Measurements from ENCODE around the gene EFNA3.

EFNA3 gene, protein sequence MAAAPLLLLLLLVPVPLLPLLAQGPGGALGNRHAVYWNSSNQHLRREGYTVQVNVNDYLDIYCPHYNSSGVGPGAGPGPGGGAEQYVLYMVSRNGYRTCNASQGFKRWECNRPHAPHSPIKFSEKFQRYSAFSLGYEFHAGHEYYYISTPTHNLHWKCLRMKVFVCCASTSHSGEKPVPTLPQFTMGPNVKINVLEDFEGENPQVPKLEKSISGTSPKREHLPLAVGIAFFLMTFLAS

DNA sequence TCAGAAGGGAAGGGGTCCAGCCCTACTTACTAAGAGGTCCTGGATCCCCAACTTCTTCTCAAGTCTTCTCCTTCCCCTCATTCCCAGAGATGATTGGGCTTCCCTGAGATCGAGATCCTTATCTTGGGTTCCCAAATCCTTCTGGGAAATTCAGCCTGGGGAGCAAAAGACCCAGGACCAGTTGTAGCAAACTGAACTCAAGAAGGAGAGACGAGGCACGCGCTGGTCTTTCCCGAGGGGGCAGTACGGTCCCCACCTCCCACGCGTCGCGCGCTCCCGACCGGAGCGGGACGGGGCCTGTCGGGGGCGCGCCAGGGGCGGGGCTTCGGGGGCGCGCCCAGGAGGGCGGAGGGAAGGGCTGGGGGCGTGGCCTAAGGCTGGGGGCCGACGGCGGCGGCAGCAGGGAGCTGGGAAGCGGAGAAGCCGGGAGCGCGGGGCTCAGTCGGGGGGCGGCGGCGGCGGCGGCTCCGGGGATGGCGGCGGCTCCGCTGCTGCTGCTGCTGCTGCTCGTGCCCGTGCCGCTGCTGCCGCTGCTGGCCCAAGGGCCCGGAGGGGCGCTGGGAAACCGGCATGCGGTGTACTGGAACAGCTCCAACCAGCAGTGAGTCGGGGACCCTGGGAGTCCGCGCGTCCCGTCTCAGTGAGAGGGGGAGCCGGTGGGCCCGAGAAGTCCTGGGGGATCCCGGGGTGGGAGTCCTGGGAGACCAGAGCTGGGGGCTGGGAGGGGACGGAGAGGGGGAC lies at the start of gene EFNA3:
Gene EFNA3 (plus strand): TSS at position 369 of the 741 bp plus-strand sequence. CDS start 105 bp downstream, at position 474.
- peak; percentile 59 for DNase-seq

DNA sequence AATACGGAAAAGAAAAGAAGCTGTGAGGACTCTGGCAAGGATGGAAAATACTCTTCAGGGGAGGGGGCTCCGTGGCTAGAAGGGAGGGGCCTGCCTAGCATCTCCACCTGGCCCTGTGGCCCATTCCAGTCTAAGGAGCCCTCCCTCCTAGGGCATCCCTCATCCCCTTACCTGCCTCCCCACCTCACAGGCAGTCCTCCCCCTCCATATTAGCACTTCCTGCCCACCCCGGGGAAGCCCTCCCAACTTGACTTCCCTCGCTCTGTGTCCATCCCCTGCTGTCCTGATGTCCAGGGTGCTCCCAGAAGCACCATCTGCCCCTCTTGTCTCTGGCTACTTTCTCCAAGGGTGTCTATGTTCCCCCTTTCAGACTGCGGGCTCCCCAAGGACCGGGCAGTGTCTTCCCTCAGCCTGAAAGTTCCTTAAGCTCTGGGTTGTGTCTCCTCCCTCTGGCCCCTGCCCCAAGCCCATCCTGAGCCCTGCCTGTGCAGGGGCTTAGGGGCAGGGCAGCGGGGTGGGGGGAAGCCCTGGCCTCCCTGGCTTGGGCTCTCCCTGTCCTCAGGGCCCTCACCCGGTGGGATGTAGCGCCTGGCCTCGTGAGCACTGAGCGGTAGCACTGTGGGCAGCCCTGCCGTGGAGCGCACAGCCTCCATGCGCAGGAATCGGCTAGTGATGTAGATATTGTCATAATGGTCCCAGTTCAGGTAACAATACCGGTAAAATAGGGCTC lies 49.0 kb upstream of the EFNA3 start:
- no peak for DNase-seq

DNA sequence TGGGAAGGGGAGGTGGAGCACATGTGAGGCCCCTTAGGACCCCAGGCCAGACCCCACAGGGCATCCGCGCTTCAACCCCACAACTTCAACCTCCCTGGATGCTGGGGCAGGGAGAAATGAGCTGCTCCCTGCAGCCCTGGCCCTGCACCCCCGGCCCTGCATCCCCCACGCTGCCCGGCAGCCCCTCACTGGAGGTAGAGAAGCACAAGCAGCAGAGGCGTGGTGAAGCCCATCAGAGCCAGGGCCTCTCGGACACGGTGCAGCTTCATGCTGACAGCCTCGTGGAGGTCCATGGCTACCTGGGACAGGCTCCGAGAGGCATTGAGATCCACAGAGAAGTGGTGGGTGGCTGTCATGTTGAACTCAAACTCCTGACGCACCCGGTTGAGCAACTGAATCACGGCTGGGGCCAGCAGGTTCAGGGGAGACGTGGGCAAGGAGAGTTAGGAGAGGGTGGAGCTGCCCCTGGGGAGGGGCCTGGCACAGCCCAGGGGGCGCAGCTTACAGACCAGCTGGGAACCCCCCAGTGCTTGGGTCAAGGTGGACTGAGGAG lies 48.3 kb upstream of the EFNA3 start:
- no peak for DNase-seq

DNA sequence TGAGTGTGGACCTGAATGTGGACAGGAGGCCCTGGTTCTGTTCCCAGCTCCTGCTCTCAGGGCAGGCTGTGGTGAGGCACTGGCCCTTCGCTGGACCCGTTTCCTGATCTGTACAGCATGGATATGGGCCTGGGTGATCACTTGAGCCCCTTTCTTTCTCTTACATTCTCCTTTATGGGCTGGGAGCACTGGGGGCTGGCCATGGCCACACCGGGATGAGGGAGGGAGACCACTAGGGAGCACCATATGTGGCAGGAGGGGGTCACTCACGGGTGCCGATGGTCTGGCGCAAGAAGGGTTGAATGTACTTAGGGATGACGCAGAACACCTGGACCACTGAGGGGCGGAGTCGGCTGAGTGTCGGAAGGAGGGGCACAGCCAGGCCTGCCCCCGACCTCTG lies 47.7 kb upstream of the EFNA3 start:
- no peak for DNase-seq

DNA sequence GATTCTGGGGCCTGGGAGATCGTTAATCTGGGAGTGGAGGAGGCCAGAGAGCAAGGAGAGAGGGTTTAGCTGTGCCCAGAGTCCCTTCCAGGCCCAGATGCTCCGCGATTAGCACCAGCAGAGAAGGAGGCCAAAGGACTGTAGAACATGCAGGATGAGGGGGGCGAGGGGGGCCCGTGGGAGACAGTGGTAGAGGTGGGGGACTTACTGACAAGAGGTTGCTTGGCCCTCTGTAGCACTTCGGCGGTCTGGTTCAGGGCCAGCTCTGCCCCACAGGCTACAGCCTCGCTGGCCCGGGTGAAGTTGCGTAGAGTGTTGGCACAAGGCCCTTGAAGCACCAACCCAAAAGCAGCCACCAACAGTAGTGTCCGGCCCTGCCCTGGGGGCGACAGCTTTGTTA lies 45.8 kb upstream of the EFNA3 start:
- no peak for DNase-seq

DNA sequence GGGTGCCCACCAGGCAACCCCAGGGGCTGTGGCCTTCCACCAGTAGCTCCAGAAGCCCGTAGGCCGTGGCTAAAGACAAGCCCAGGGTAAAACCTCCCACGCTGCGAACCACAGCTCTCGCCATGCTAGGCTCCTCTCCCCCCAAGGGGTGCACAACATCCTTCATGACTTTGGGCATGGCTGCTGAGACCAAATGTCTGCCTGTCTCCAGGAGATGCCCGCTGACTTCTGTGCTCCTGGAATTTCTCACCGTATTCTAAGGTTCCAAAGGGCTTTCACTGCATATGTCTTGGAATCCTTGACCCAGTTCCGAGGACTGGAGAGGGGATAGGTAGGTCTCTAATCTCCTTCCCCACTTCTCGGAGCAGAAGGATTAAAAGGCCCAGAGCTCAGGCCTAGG lies 45.1 kb upstream of the EFNA3 start, which contains the start of the genes DCST1 and DCST2:
Gene DCST1 (plus strand): TSS at position 301 of the 400 bp plus-strand sequence. CDS start 213 bp downstream, outside the sequence.
Gene DCST2 (minus strand): TSS at position 258 of the 400 bp plus-strand sequence. CDS start 80 bp downstream, at position 178.
- no peak for DNase-seq

DNA sequence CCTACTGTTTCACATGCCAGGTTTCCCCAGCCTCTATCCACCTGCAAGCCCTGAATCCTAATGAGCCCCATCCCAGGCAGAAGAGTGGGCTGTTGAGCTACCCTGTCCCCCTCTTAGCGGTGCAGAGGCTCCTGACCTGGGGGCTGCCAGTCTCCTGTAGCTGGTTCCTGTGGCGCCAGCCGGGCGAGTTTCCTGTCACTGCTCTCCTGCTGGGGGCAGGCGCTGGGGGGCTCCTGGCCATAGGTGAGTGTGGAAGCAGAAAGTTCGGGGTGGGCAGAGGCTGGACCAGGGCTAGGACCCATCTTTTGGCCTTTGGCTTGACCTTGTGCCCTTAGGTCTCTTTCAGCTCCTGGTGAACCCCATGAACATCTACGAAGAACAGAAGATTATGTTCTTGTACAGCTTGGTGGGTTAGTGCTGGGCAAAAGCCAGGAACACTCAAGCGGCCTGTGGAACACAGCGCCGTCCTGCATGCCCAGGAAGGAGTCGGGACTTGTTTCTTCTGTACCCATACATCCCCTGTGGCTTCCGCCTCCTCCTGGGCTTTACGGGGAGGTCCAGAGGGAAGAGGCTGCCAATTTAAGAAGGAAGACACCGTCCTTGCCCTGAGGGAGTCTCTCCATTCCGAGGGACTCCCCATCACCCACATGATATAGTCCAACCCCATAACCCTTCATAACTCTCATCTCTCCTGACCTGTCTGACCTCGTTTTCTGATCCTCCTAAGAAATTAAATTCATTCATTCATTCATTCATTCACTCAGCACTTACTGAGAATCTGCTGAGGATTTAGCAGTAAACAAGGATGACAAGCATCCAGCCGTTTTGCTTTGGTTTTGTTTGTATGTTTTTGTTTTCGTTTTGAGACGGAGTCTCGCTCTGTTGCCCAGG lies 44.1 kb upstream of the EFNA3 start:
- no peak for DNase-seq

DNA sequence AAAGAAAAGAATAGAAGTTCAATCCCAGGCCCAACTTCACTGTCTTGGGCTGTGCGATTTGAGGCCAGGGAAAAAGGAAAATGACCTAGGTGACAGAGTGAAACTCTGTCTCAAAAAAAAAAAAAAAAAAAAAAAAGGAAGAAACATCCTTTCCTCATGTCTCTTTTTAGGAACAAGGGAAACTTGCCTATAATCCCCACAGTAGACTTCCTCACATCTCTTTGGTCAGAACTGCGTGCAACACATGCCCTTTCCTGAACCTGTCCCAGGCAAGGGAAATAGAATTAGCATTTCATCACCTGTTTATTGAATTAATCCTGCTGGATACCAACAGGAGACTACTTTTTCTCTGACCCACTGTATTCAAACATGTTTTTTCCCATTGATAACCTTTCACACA lies 42.7 kb upstream of the EFNA3 start:
- no peak for DNase-seq

DNA sequence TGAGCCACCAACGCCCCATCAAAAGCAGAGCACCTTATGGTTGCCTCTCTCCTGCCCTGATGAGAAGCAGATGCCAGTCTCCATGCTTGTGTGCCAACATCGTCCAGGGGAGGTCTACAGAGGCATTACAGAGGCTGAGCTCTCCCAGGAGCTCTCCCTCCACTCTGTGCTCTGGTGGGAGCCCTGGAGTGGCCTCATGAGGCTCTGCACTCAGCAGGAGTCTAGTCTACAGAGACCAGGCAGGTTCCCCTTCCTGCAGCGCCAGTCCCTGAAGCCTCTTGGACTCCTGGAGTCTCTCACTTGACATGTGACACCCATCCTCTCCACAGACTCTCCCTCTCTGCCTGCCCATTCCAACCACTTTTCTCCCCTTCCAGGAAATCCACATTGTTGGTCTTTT lies 41.6 kb upstream of the EFNA3 start:
- DNase-seq: no peak

DNA sequence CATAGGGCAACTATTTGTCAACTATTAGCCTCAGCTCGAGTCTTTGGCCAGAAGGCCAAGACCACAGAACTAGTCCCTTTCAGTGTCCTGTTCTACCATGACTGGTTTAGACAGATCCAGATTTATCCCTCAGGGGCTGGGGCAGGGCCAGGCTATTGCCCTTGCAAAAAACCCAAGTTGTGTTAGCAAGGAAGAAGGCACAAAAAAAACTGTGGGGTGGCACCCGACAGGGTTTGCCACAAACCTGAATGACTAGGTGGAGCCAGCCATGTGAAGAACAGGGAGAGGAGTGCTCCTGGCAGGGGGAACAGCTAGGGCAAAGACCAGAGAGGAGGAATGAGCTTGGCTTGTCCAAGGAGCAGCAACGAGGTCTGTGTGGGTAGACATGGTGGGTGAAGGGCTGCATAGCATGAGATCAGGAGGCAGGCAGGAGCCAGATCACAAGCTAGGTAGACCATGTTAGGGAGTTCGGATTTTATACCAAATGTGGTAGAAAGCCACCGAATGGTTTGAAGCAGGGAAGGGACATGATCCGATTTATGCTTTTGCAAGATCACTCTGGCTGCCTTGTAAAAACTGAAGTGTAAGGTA lies 40.7 kb upstream of the EFNA3 start:
- DNase-seq: no peak

DNA sequence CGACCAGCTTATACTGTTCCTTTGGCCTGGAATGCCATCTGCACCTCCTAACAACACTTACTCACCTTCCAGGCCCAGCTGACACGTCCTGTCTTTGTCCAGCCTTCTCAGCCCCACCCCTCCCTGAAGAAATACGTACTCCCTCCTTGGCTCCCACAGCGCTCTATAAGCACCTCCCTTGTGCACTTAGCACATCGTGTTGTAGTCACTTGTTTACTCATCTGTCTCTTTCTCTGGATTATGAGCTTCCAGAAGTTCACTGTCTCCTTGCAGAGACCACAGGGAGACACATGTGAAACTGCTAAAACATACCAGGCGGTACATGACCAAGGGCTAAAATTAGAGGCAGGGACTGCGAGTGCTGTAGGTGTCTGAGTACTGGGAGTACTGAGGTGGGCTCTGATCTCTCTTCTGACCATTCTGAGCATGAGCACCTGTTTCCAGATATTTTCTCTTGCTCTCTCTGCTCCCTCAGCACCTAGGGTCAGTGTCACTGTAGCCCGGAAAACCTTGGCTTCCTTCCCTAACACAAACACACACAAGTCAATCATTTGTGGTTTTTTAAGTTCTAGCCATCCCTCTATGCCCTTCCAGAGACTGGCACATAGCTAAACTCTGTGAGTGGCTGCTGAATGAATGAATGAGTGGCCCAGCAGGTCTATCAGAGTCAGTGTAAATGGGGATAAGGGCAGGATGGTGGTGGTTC lies 39.9 kb upstream of the EFNA3 start:
- no peak for DNase-seq

DNA sequence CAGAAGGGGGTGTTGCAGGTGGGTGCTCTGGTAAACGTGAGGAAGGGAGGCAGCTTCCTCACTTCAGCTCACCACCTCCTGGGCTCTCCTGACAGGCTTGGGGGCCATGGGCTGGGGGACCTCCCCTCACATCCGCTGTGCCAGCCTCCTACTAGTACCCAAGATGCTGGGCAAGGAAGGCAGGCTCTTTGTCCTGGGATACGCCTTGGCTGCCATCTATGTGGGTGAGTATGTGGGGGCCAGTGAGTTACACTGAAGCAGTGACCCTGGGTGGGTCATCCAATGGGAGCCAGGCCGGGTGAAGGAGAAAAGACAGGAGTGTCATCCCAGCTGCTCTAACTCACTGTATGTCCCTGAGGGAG lies 39.3 kb upstream of the EFNA3 start:
- DNase-seq: no peak

DNA sequence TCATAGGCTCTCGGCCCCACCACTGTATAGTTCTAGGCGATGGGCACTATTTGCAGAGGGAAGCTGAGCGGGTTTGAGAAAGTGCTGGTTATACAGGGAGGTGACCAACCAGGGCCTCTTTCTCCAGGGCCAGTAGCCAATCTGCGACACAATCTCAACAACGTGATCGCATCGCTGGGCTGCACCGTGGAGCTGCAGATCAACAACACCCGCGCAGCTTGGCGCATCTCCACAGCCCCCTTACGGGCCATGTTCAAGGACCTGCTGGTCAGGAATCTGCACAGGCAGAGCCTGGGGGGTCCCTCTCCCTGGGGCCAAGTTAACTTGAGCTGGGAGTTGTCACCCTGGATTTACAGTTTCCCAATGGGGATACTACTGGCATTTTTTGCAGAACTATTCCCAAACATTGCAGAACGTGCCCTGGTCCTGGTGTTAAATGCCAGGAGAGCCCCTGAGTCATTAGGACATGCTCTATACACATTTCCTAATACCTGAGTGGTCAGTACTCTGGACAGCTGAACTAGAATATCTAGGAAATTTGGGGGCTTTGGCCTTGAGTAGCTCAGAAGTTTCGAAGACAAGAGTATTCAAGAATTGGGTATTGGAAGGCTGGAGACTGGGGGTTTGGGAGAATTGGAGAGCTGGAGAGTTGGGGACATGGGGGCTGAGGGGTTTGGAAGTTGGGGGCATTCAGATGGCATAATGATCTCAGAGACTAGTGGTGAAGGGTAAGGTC lies 38.1 kb upstream of the EFNA3 start:
- DNase-seq: no peak

DNA sequence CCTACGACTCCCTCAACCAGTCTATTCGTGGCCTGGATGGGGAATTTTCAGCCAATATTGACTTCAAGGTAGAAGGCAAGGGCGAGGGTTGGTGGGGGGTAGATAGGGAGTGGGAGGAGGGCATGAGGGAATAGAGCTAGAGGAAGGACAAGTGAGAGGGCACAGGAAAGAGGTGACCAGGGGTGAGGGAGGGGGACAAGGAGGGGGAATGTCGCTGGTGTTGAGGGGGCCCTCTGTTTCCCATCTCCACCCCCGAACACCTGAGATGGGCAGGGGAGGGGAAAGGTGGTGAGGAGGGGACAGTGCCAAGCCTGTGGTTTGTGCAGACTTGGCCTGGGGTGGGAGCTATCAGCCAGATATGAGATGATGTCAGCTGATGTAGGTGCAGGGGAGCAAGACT lies 35.8 kb upstream of the EFNA3 start:
- DNase-seq: no peak

DNA sequence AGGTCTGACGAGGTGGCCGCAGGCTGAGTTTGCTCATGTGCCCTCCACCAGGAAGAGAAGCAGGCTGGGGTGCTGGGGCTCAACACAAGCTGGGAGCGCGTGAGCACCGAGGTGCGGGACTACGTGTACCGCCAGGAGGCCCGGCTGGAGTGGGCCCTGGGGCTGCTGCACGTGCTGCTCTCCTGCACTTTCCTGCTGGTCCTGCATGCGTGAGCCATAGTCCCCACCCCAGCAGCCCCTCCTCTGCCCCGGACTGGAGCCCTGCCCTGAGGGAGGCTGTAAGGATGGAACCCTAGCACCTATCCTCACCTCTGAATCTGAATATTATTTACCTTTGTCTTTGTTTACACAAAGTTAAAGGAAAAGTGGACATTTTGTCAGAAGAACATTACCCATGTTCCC lies 35.3 kb upstream of the EFNA3 start:
- no peak for DNase-seq

DNA sequence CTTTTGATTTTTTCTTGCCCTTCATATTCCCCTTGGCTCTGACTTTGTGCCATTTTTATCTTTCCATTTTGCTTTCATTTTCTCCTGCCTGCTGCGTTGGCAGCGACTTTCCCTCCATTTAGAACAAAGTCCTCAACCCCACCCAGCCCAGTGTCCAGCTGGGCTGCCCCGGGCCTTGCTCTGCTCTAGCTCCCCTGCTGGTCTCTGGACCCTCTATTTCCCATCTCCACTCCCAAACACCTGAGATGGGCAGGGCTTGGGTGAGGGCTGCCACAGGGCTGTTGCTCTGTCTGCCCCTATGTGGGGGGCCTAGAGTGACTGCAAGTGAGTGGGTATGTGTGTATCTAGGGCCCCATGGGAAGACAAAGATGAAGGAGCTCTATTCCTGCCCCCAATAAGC lies 34.8 kb upstream of the EFNA3 start:
- no peak for DNase-seq

DNA sequence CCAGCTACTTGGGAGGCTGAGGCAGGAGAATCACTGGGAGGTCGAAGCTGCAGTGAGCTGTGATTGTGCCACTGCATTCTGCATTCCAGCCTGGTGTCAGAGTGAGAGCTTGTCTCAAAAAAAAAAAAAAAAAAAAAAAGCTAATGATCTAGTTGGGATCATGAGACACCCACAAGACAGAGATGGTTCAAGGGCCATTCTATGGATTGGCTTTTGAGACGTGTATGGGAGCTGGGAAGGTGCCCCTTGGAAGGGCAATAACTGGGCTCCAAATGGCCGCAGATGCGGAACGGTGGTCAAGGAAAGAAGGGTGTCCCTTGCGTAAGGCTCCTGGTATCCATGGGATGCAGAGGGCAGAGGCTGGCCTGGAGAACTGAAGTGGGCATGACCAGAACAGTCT lies 34.3 kb upstream of the EFNA3 start:
- no peak for DNase-seq

DNA sequence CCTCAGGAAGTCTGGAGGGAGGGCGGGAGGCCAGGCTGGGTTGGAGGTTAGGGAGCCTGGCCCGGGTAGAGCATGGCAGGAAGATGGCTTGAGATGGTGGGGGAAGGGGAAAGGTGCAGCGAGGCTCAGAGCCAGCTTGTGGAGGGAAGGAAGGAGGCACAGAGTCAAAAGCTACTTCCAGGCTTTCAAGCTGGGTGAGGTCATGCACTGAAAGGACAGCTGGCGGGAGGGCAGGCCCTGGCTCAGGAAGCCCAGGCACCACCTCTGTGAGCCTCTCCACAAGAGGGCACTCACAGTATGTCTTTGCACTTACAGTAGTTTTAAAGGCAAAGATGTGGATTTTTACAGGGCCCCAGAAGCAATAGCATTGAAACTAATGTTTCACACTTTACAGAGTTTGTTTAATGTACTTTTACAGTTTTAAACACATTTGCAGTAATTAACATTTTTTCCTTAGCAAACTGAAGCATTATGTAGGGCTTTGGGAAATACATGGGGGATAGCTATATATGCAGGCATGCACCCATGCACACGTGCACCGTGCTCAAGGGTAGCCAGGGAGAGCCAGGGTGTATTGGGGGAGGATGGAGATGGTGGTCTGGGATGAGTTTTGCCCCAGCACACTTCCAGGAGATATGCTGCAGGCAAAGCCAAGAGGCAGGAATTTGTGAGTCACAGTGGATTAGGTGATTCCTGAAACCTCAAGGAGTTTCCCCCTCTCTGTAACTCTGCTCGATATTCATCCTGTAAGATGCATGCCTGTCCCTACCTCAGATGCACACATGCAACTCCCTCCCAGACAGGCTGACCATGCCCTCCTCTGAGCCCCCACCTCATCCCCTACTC lies 33.6 kb upstream of the EFNA3 start:
- DNase-seq: peak; percentile 67

DNA sequence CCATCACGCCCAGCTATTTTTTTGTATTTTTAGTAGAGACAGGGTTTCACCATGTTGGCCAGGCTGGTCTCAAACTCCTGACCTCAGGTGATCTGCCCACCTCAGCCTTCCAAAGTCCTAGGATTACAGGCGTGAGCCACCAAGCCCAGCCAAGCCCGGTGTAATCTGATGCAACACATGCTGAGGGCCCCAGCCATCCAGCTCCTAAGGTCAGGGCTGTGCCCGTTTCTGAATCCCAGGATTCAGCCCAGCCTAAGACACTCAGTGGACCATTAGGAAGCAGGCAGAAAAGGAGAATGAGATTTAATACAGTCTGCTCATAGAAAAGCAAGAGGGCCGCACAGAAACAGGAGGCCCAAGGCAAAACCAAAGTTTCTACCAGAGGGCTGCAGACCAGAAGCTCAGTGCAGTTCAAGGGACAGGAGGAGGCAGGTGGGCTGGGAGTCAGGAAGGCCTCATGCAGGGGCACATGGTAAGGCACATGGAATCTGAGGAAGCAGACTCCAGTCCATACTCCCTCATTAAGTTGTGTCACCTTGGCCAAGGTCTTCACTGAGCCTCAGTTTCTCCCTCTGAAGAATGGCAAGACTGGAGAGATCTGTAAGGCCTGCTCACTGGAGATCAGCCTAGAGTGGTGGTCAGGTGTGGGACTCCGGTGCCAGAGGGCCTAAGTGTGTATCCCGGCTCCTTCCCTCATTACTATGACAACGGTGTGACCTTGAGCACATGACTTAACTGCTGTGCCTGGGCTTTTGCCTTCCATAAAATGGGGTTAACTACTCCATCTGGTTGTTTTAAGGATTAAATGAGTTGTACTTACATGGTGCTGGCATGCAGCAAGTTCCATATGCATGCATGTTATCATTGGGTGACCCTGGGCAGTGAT lies 29.9 kb upstream of the EFNA3 start:
- no peak for DNase-seq
